ENCODE data around the gene GNL3L. TPM values are rescaled to one million over a fixed set of nuclear protein-coding genes. Genes with fewer than 3 reads are reported as not detected.

Gene GNL3L
- total and polyA plus RNA-seq, 9 of the 15 experiments (the other 6 are each of a cell fraction or from before 2014, with no cell fraction given): 11.5 to 81.7 (median 37.6) TPM

- TF ChIP-seq, protein P1, sequence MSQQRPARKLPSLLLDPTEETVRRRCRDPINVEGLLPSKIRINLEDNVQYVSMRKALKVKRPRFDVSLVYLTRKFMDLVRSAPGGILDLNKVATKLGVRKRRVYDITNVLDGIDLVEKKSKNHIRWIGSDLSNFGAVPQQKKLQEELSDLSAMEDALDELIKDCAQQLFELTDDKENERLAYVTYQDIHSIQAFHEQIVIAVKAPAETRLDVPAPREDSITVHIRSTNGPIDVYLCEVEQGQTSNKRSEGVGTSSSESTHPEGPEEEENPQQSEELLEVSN (IDR thresholded peaks at IDR 0.05; ENCODE audit: borderline replicate concordance in 1 of 2, extremely low read depth in 1 of 2, insufficient read depth in 1 of 2, insufficient read length in 1 of 2, low read depth in 1 of 2, low read length in 1 of 2, poor library complexity in 1 of 2, severe bottlenecking in 1 of 2): peak in 1 of 2 experiments; percentile 41
- no peak for TF ChIP-seq TAF15 (IDR thresholded peaks at IDR 0.05; ENCODE audit: low read depth, low read length)
- 0 out of 2 replicates have a peak, but pooled peaks have one; percentile 8 for TF ChIP-seq ELF1 (tag; IDR thresholded peaks at IDR 0.05)
- peak; percentile 82 to 86; a peak in 3 of 4 replicates for TF ChIP-seq SIN3A (IDR thresholded peaks at IDR 0.05; ENCODE audit: borderline replicate concordance in 2 of 2, control insufficient read depth in 1 of 2, low read depth in 2 of 2, low read length in 2 of 2)
- peak; percentile 17; the same call in 1 of the 2 replicates for TF ChIP-seq NBN (IDR thresholded peaks at IDR 0.05; ENCODE audit: low read depth)
- peak; percentile 88; the same call in 1 of the 2 replicates for TF ChIP-seq EP400 (IDR thresholded peaks at IDR 0.05)
- TF ChIP-seq PHF8 (IDR thresholded peaks at IDR 0.05; ENCODE audit: borderline replicate concordance, low read length): peak; percentile 75; the same call in 1 of the 2 replicates
- TF ChIP-seq C11orf30 (IDR thresholded peaks at IDR 0.05; ENCODE audit: low read depth): no peak
- TF ChIP-seq ZNF512 (tag; IDR thresholded peaks at IDR 0.05): no peak
- TF ChIP-seq MED1 (CRISPR knock-in tag; IDR thresholded peaks at IDR 0.05; ENCODE audit: borderline replicate concordance): no peak
- no peak for TF ChIP-seq FOXP4 (CRISPR knock-in tag; IDR thresholded peaks at IDR 0.05; ENCODE audit: borderline replicate concordance)
- TF ChIP-seq ARID1B (IDR thresholded peaks at IDR 0.05): no peak
- TF ChIP-seq POLR2A (conservative IDR thresholded peaks at IDR 0.05): peak; percentile 83; the same call in 1 of the 2 replicates
- TF ChIP-seq, protein P2, sequence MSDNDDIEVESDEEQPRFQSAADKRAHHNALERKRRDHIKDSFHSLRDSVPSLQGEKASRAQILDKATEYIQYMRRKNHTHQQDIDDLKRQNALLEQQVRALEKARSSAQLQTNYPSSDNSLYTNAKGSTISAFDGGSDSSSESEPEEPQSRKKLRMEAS (CRISPR knock-in tag; IDR thresholded peaks at IDR 0.05): 0 out of 2 replicates have a peak, but pooled peaks have one; percentile 45
- TF ChIP-seq ELF4 (CRISPR knock-in tag; IDR thresholded peaks at IDR 0.05): no peak
- TF ChIP-seq XRCC5 (IDR thresholded peaks at IDR 0.05; ENCODE audit: low read depth, low read length): no peak
- TF ChIP-seq NR4A1 (CRISPR knock-in tag; IDR thresholded peaks at IDR 0.05): 0 out of 2 replicates have a peak, but pooled peaks have one; percentile 19
- TF ChIP-seq NR4A1 (tag; IDR thresholded peaks at IDR 0.05): no peak
- peak; percentile 20; the same call in 1 of the 2 replicates for TF ChIP-seq ZNF584 (CRISPR knock-in tag; IDR thresholded peaks at IDR 0.05; ENCODE audit: low read depth)
- no peak for TF ChIP-seq RFX5 (IDR thresholded peaks at IDR 0.05; ENCODE audit: low read depth, low read length)
- peak; percentile 74 for TF ChIP-seq RBFOX2 (IDR thresholded peaks at IDR 0.05; ENCODE audit: low read depth, low read length)
- no peak for TF ChIP-seq SMAD1 (IDR thresholded peaks at IDR 0.05; ENCODE audit: low read depth, low read length, partially characterized antibody)
- TF ChIP-seq ZNF3 (CRISPR knock-in tag; IDR thresholded peaks at IDR 0.05): no peak
Observed at GRCh38 chrX:54530357-54530900, 410 bp downstream of the GNL3L start (continued).
